PC-3 (cell line): ENCODE results near the gene ZNF407.

Source experiments
- CTCF ChIP-seq: fragments of 300-600 bp; sonication (generic); conservative IDR thresholded peaks from 2 replicates; pipeline ENCODE4 v1.5.1; 2017; ENCODE audit warnings: antibody characterized with exemption, low read depth, mild to moderate bottlenecking, low read length
- EZH2 ChIP-seq: fragments of 300-600 bp; sonication (generic); IDR thresholded peaks from one replicate; pipeline ENCODE4 v1.6.1; 2017; ENCODE audit warnings: antibody characterized with exemption, mild to moderate bottlenecking, low read length; ENCODE audit not compliant: unreplicated experiment

GRCh38 chr18:74734013-74734444, 136.4 kb downstream of the ZNF407 start:
- no peak for TF ChIP-seq CTCF
- TF ChIP-seq EZH2 = no peak
